SU-DHL-6 (cell line): ENCODE measurements around the gene ACSL3.

Experiments
- EZH2phosphoT487 ChIP-seq: fragments of 200-600 bp; sonication (generic), shearing (Covaris generic); conservative IDR thresholded peaks from 2 replicates; pipeline ENCODE4 v1.6.1; 2018; ENCODE audit warnings: mild to moderate bottlenecking, antibody characterized with exemption, low read length, moderate library complexity, mixed read lengths
- TF ChIP-seq, protein P1 (sequence below): fragments of 200-600 bp; sonication (generic); IDR thresholded peaks from one replicate; pipeline ENCODE4 v1.5.1; 2017; ENCODE audit warnings: antibody characterized with exemption, mild to moderate bottlenecking, low read length, moderate library complexity; ENCODE audit not compliant: insufficient read depth, poor library complexity, severe bottlenecking

DNA sequence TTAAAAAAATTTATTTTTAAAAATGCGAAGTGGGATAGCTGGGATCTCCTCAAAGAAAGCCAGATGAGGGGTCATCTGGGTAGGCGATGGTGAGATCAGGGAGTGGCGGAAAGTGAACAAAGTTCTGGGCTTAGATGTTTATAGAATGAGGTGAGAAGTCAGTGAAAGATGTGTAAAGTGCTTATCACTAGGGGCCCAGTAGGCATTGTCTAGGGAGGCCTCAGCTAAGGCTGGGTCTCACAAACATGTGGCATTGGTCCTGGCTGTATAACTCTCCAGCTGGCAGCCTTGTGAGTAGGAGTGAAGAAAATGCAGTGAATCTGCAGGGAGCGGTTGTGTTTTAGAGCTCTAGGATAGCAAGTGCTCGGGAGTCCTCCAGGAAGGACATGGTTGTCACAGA is 10.5 kb downstream of the ACSL3 start:
- TF ChIP-seq, protein P1, sequence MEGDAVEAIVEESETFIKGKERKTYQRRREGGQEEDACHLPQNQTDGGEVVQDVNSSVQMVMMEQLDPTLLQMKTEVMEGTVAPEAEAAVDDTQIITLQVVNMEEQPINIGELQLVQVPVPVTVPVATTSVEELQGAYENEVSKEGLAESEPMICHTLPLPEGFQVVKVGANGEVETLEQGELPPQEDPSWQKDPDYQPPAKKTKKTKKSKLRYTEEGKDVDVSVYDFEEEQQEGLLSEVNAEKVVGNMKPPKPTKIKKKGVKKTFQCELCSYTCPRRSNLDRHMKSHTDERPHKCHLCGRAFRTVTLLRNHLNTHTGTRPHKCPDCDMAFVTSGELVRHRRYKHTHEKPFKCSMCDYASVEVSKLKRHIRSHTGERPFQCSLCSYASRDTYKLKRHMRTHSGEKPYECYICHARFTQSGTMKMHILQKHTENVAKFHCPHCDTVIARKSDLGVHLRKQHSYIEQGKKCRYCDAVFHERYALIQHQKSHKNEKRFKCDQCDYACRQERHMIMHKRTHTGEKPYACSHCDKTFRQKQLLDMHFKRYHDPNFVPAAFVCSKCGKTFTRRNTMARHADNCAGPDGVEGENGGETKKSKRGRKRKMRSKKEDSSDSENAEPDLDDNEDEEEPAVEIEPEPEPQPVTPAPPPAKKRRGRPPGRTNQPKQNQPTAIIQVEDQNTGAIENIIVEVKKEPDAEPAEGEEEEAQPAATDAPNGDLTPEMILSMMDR = no peak
- TF ChIP-seq EZH2phosphoT487 = no peak
